Measurements from ENCODE around the gene RAP1GAP2.

The RAP1GAP2 gene

GRCh38 chr17:3017936-3018335, 221.7 kb downstream of the RAP1GAP2 start:
- in situ Hi-C loops (cut with HindIII; ENCODE audit: low sequenced_read_pairs) = loop anchor here (25.0 kb wide), 1 partner anchor 156 kb away; no protein-coding TSS in a partner anchor
- no peak overlapping the region for H3K4me3 ChIP-seq (ENCODE audit: low read depth, low read length)
- no peak for DNase-seq (ENCODE audit: low read depth)
- no peak for TF ChIP-seq CTCF (IDR thresholded peaks at IDR 0.05; ENCODE audit: low read depth, low read length, missing control alignments)

GRCh38 chr17:3019761-3020160, 223.5 kb downstream of the RAP1GAP2 start:
- no peak for DNase-seq (ENCODE audit: low read depth)
- in situ Hi-C loops (cut with HindIII; ENCODE audit: low sequenced_read_pairs) = loop anchor here (25.0 kb wide), 1 partner anchor 157 kb away; no protein-coding TSS in a partner anchor
- H3K4me3 ChIP-seq (ENCODE audit: low read depth, low read length) = no peak overlapping the region
- no peak for TF ChIP-seq CTCF (IDR thresholded peaks at IDR 0.05; ENCODE audit: low read depth, low read length, missing control alignments)

- DNase-seq (ENCODE audit: low read depth) = no peak
- in situ Hi-C loops (cut with HindIII; ENCODE audit: low sequenced_read_pairs) = loop anchor here (25.0 kb wide), 1 partner anchor 158 kb away; no protein-coding TSS in a partner anchor
- no peak for TF ChIP-seq CTCF (IDR thresholded peaks at IDR 0.05; ENCODE audit: low read depth, low read length, missing control alignments)
Measured at GRCh38 chr17:3020381-3020780, 224.1 kb downstream of the RAP1GAP2 start.

GRCh38 chr17:3022197-3022596, 226.0 kb downstream of the RAP1GAP2 start:
- in situ Hi-C loops (cut with HindIII; ENCODE audit: low sequenced_read_pairs) = loop anchor here (25.0 kb wide), 1 partner anchor 160 kb away; no protein-coding TSS in a partner anchor
- H3K4me3 ChIP-seq (ENCODE audit: low read depth, low read length) = no peak overlapping the region
- TF ChIP-seq CTCF (IDR thresholded peaks at IDR 0.05; ENCODE audit: low read depth, low read length, missing control alignments) = no peak
- no peak for DNase-seq (ENCODE audit: low read depth)

More at GRCh38 chr17:3020381-3020780, 224.1 kb downstream of the RAP1GAP2 start:
- H3K4me3 ChIP-seq (ENCODE audit: low read depth, low read length) = no peak overlapping the region

GRCh38 chr17:3024346-3024745, 228.1 kb downstream of the RAP1GAP2 start:
- in situ Hi-C loops (cut with HindIII; ENCODE audit: low sequenced_read_pairs) = loop anchor here (25.0 kb wide), 1 partner anchor 162 kb away; no protein-coding TSS in a partner anchor
- TF ChIP-seq CTCF (IDR thresholded peaks at IDR 0.05; ENCODE audit: low read depth, low read length, missing control alignments) = no peak
- H3K4me3 ChIP-seq (ENCODE audit: low read depth, low read length) = no peak overlapping the region
- DNase-seq (ENCODE audit: low read depth) = no peak

- no peak for TF ChIP-seq CTCF (IDR thresholded peaks at IDR 0.05; ENCODE audit: low read depth, low read length, missing control alignments)
Measured at GRCh38 chr17:3025421-3026124, 229.3 kb downstream of the RAP1GAP2 start.

More at GRCh38 chr17:3025421-3026124, 229.3 kb downstream of the RAP1GAP2 start:
- no peak overlapping the region for H3K4me3 ChIP-seq (ENCODE audit: low read depth, low read length)
- DNase-seq (ENCODE audit: low read depth) = no peak
- in situ Hi-C loops (cut with HindIII; ENCODE audit: low sequenced_read_pairs) = no loop called here
